Hepatocyte (in vitro differentiated cells): ENCODE results near the gene CAD. TPM values are rescaled to one million over a fixed set of nuclear protein-coding genes. Genes with fewer than 3 reads are reported as not detected.
"Not testable (repeated sequence)": the region's sequence is repeated elsewhere in the genome, so short reads cannot be mapped to it uniquely, and the experiment has no call there.

Experiments used
- DNase-seq: peaks from one replicate; pipeline ENCODE4 v3.0.0-alpha.2; 2016; ENCODE audit warnings: low spot score
- H2AFZ ChIP-seq: fragments of 200-600 bp; sonication (generic); 2 replicates; pipeline ENCODE4 v1.6.0; 2016; ENCODE audit warnings: antibody characterized with exemption, mild to moderate bottlenecking
- H3K27ac ChIP-seq: fragments of 200-600 bp; sonication (generic); 2 replicates; pipeline ENCODE4 v1.5.1; 2016; ENCODE audit warnings: mild to moderate bottlenecking
- H3K27me3 ChIP-seq: fragments of 200-600 bp; sonication (generic); 2 replicates; pipeline ENCODE4 v1.6.1; 2016
- H3K36me3 ChIP-seq: fragments of 200-600 bp; sonication (generic); replicated peaks from 2 replicates; pipeline ENCODE4 v1.5.1; 2016; ENCODE audit warnings: low read depth; ENCODE audit not compliant: insufficient read depth
- H3K4me1 ChIP-seq: fragments of 200-600 bp; sonication (generic); 2 replicates; pipeline ENCODE4 v1.5.1; 2016; ENCODE audit warnings: mild to moderate bottlenecking, moderate library complexity; ENCODE audit not compliant: insufficient read depth
- H3K4me2 ChIP-seq: fragments of 200-600 bp; sonication (generic); 2 replicates; pipeline ENCODE4 v1.6.0; 2016
- H3K4me3 ChIP-seq: fragments of 200-600 bp; sonication (generic); 2 replicates; pipeline ENCODE4 v1.5.1; 2016; ENCODE audit warnings: mild to moderate bottlenecking
- H3K79me2 ChIP-seq: fragments of 200-600 bp; sonication (generic); 2 replicates; pipeline ENCODE4 v1.6.0; 2017; ENCODE audit warnings: mild to moderate bottlenecking
- H3K9me2 ChIP-seq: fragments of 200-600 bp; sonication (generic); replicated peaks from 2 replicates; pipeline ENCODE4 v1.6.0; 2017; ENCODE audit warnings: mild to moderate bottlenecking; ENCODE audit not compliant: insufficient read depth
- H3K9me3 ChIP-seq: fragments of 200-600 bp; sonication (generic); 2 replicates; pipeline ENCODE4 v1.5.1; 2016; ENCODE audit warnings: low read depth, mild to moderate bottlenecking
- H4K20me1 ChIP-seq: fragments of 200-600 bp; sonication (generic); 2 replicates; pipeline ENCODE4 v1.6.0; 2016; ENCODE audit warnings: mild to moderate bottlenecking; ENCODE audit not compliant: insufficient read depth, poor library complexity, severe bottlenecking
- EZH2 ChIP-seq: fragments of 200-600 bp; sonication (generic); IDR thresholded peaks from 2 replicates; pipeline ENCODE4 v1.6.1; 2016; ENCODE audit warnings: antibody characterized with exemption, mild to moderate bottlenecking, borderline replicate concordance
- EZH2phosphoT487 ChIP-seq: fragments of 200-600 bp; sonication (generic); IDR thresholded peaks from one replicate; pipeline ENCODE4 v1.6.1; 2018; ENCODE audit warnings: antibody characterized with exemption, mild to moderate bottlenecking, low read depth, moderate library complexity; ENCODE audit not compliant: unreplicated experiment, severe bottlenecking
- WGBS: methylation state at CpG from one replicate; pipeline ENCODE4 v1.1.6; 2016; ENCODE audit warnings: low lambda C conversion rate; ENCODE audit errors: missing lambda C conversion rate; 5-methylcytosine and 5-hydroxymethylcytosine counted together
- polyA plus RNA-seq: library from polyadenylated mRNA; unstranded; fragments of >200 nt; fragmentation: Nextera tagmentation; extraction: Ambion mirVana; gene quantifications from 2 replicates; pipeline ENCODE4 v1.2.1, GENCODE V29; 2016
- total RNA-seq: library from RNA; depleted of rRNA; stranded (reverse); fragments of >200 nt; gene quantifications from 2 replicates; pipeline ENCODE4 v1.2.3, GENCODE V29; 2014
- TF ChIP-seq, protein P1 (sequence below): fragments of 200-600 bp; sonication (generic); IDR thresholded peaks from 2 replicates; pipeline ENCODE4 v1.5.1; 2016; ENCODE audit warnings: antibody characterized with exemption, mild to moderate bottlenecking; ENCODE audit not compliant: poor library complexity

CAD gene
- total and polyA plus RNA-seq, 2 experiments from 2014 or later, result 16.6 to 20.7 TPM

DNA sequence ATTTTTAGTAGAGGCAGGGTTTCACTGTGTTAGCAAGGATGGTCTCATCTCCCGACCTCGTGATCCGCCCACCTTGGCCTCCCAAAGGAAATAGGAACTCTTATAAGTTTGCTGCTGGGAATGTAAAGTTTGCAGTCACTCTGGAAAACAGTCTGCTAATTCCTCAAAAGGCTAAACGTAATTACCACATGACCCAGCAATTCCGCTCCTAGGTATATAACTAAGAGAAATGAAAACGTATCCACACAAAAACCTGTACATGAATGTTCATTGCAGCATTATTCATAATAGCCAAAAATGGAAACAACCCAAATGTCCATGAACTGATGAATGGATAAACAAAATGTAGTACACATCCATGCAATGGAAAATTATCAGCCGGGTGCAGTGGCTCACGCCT lies 27.2 kb upstream of the CAD start:
- Histone ChIP-seq H2AFZ (no peak overlapping the region), H3K4me1 (no peaks in the 10 kb centered on the region), H3K4me3 (no peak overlapping the region), H3K27ac (no peak overlapping the region), H4K20me1 (no peaks in the 10 kb centered on the region), H3K9me2 (no peaks in the 10 kb centered on the region), H3K79me2 (no peaks in the 10 kb centered on the region), H3K36me3 (no peaks in the 10 kb centered on the region), H3K9me3 (no peaks in the 10 kb centered on the region), H3K4me2 (no peak overlapping the region), H3K27me3 (no peaks in the 10 kb centered on the region)
- no peak for TF ChIP-seq EZH2phosphoT487
- TF ChIP-seq, protein P1, sequence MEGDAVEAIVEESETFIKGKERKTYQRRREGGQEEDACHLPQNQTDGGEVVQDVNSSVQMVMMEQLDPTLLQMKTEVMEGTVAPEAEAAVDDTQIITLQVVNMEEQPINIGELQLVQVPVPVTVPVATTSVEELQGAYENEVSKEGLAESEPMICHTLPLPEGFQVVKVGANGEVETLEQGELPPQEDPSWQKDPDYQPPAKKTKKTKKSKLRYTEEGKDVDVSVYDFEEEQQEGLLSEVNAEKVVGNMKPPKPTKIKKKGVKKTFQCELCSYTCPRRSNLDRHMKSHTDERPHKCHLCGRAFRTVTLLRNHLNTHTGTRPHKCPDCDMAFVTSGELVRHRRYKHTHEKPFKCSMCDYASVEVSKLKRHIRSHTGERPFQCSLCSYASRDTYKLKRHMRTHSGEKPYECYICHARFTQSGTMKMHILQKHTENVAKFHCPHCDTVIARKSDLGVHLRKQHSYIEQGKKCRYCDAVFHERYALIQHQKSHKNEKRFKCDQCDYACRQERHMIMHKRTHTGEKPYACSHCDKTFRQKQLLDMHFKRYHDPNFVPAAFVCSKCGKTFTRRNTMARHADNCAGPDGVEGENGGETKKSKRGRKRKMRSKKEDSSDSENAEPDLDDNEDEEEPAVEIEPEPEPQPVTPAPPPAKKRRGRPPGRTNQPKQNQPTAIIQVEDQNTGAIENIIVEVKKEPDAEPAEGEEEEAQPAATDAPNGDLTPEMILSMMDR, result no peak
- no peak for TF ChIP-seq EZH2
- no peak for DNase-seq
- 93% methylated on average over 8 of the region's 8 CpGs for WGBS

DNA sequence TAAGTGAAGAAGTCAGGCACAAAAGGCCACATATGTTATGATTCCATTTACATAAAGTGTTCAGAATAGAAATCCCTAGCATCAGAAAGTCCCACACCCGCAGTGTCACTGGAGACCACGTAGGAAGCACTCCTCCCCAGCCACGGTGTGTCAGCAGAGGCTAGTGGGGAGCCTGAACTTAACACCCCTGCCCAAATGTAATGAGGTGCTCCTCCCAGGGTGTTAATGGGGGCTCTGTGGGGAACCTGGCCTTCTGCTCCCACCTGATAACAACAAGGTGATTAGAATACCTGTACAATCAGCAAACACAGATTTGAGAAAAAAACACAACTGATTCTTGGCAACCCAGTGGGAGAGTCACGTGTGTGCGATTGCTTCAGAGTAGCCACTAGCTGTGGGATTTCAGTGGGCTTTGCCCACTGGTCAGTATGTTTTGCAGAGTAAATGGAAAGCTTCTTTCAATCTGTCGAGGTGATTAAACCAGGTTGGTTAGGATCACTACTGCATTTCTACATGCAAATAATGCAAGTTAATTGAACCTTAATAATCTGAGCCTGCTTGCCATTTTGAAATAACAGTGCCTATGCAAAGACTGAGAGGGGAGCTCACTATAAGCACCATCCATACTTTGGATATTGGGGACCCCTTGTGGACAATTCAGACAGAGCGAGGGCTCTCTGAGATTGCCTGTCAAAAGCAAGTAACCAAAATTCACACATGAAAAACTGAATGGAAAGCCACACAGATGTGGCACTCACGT lies 25.9 kb upstream of the CAD start:
- no peak overlapping the region for H3K4me2 ChIP-seq
- 42% methylated on average over 8 of the region's 8 CpGs for WGBS
- no peaks in the 10 kb centered on the region for H4K20me1 ChIP-seq
- DNase-seq, result peak; percentile 66
- H3K9me3 ChIP-seq, result no peaks in the 10 kb centered on the region
- H3K27ac ChIP-seq, result no peak overlapping the region
- H3K36me3 ChIP-seq, result no peaks in the 10 kb centered on the region
- H2AFZ ChIP-seq, result no peak overlapping the region
- no peaks in the 10 kb centered on the region for H3K9me2 ChIP-seq
- H3K4me3 ChIP-seq, result no peak overlapping the region
- H3K79me2 ChIP-seq, result no peaks in the 10 kb centered on the region
- no peaks in the 10 kb centered on the region for H3K27me3 ChIP-seq
- H3K4me1 ChIP-seq, result no peaks in the 10 kb centered on the region
- TF ChIP-seq EZH2phosphoT487, result no peak
- TF ChIP-seq, protein P1, result peak; percentile 63

DNA sequence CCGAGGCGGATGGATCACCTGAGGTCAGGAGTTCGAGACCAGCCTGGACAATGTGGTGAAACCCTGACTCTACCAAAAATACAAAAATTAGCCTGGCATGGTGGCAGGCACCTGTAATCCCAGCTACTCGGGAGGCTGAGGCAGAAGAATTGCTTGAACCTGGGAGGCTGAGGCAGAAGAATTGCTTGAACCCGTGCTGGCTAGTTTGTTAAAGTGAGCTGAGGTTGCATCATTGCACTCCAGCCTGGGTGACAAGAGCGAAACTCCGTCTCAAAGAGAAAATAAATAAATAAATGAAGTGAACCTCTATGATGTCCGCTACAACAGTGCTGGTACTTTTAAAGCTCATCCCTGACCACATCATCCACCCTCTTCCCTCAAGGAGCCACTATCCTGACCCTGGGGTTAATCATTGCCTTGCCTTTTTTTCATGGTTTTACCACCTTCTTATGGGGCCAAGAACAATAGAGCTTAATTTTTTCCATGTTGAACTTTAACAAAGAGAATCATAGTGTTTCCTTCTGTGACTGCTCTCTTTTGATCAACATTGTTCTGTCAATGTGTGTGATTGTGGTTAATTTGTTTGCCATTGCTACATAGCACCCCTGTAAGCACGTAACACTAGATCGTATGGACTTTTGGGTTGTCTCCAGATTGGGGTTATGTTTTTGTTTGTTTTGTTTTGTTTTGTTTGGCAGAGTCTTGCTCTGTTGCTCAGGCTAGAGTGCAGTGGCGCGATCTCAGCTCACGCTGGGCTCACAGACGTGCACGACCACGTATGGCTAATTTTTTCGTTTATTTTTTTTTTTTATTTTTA lies 22.4 kb upstream of the CAD start:
- Histone ChIP-seq H3K36me3 (no peaks in the 10 kb centered on the region), H2AFZ (no peak overlapping the region), H3K27me3 (no peaks in the 10 kb centered on the region), H4K20me1 (no peaks in the 10 kb centered on the region), H3K9me3 (no peaks in the 10 kb centered on the region), H3K27ac (no peak overlapping the region), H3K4me3 (no peak overlapping the region), H3K4me1 (no peaks in the 10 kb centered on the region), H3K4me2 (no peak overlapping the region), H3K9me2 (no peaks in the 10 kb centered on the region), H3K79me2 (no peaks in the 10 kb centered on the region)
- DNase-seq, result no peak
- TF ChIP-seq EZH2, result no peak
- TF ChIP-seq, protein P1, result no peak
- TF ChIP-seq EZH2phosphoT487, result no peak
- 85% methylated on average over 17 of the region's 17 CpGs for WGBS

DNA sequence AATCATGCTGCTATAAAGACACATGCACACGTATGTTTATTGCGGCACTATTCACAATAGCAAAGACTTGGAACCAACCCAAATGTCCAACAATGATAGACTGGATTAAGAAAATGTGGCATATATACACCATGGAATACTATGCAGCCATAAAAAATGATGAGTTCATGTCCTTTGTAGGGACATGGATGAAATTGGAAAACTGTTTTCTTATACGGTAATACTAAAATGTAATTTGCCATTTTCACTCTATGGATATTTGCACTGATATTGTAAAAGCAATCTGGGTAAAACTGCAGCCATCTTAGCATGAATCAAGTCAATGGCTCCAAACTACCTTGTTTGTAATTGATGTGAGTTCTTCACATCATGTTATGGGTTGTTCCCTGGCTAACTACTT lies 21.4 kb upstream of the CAD start:
- not testable (repeated sequence) for H3K9me2 ChIP-seq, H3K27ac ChIP-seq, H3K36me3 ChIP-seq, H3K9me3 ChIP-seq, H4K20me1 ChIP-seq, H3K27me3 ChIP-seq, H3K4me1 ChIP-seq, H3K79me2 ChIP-seq, DNase-seq, H2AFZ ChIP-seq, H3K4me2 ChIP-seq, H3K4me3 ChIP-seq
- WGBS, result 97% methylated on average over 1 of the region's 3 CpGs

DNA sequence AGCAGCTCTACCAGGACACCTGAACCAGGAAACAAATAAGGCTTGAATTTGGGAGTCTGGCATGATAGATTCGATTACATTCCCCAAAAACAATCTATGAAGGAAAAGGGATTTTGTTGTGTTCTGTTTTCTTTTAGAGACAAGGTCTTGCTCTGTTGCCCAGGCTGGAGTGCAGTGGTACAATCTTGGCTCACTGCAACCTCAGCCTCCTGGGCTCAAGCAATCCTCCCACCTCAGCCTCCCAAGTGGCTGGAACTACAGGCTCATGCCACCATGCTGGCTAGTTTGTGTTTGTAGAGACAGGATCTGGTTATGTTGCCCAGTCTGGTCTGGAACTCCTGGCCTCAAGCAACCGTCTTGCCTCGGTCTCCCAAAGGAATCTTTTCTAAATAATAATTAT lies 19.1 kb upstream of the CAD start:
- H3K4me2 ChIP-seq, H3K9me2 ChIP-seq, H4K20me1 ChIP-seq, H3K36me3 ChIP-seq, DNase-seq, H3K27ac ChIP-seq, H3K79me2 ChIP-seq, H3K27me3 ChIP-seq, H3K4me1 ChIP-seq, H2AFZ ChIP-seq, H3K9me3 ChIP-seq, H3K4me3 ChIP-seq: not testable (repeated sequence)
- WGBS, result 88% methylated on average over 3 of the region's 3 CpGs
